ENCODE results near the gene OCIAD1. TPM values are rescaled to one million over a fixed set of nuclear protein-coding genes. Genes with fewer than 3 reads are reported as not detected.
"Not testable (repeated sequence)": the region's sequence is repeated elsewhere in the genome, so short reads cannot be mapped to it uniquely, and the experiment has no call there.

Gene OCIAD1
- total and polyA plus RNA-seq, 2 of the 13 experiments (the other 11 are each of a cell fraction or from before 2014, with no cell fraction given), result 67.3 to 74.9 TPM

- in situ Hi-C loops (cut with HindIII; ENCODE audit: extremely low pct_ligation_motif_present, low pct_unique_long_range_greater_than_20kb) (no loop called here), intact Hi-C loops (cut with micrococcal nuclease; ENCODE audit: unreplicated experiment) (no loop called here)
- BruUV-seq (replicated peaks), result no TSS peak
- no peaks in the 10 kb centered on the region for H3K4me1 ChIP-seq (ENCODE audit: insufficient read depth, low read length)
- DNase-seq (ENCODE audit: low spot score) (no peak), FAIRE-seq (no peak), ATAC-seq (no peak)
- no peak for TF ChIP-seq HNF4A (CRISPR knock-in tag; IDR thresholded peaks at IDR 0.05)
- TF ChIP-seq ZNF580 (CRISPR knock-in tag; IDR thresholded peaks at IDR 0.05; ENCODE audit: borderline replicate concordance, low read depth), result no peak
- TF ChIP-seq ZNF556 (CRISPR knock-in tag; IDR thresholded peaks at IDR 0.05; ENCODE audit: borderline replicate concordance), result no peak
- TF ChIP-seq IKZF5 (CRISPR knock-in tag; IDR thresholded peaks at IDR 0.05), result no peak
- TF ChIP-seq SRSF4 (IDR thresholded peaks at IDR 0.05; ENCODE audit: low read depth, low read length, poor library complexity, severe bottlenecking), result no peak
- no peak for TF ChIP-seq ZNF138 (CRISPR knock-in tag; IDR thresholded peaks at IDR 0.05; ENCODE audit: low read depth)
- TF ChIP-seq PCBP2 (optimal IDR thresholded peaks at IDR 0.05; ENCODE audit: low read depth, low read length, poor library complexity, severe bottlenecking), result no peak
- no peak for TF ChIP-seq ATF1 (CRISPR knock-in tag; IDR thresholded peaks at IDR 0.05)
- no peak for TF ChIP-seq SAP130 (CRISPR knock-in tag; IDR thresholded peaks at IDR 0.05; ENCODE audit: low read depth)
- no peak for TF ChIP-seq RFX3 (CRISPR knock-in tag; IDR thresholded peaks at IDR 0.05)
- TF ChIP-seq ZBTB4 (CRISPR knock-in tag; IDR thresholded peaks at IDR 0.05; ENCODE audit: borderline replicate concordance), result no peak
- no peak for TF ChIP-seq PLSCR1 (CRISPR knock-in tag; IDR thresholded peaks at IDR 0.05; ENCODE audit: borderline replicate concordance)
- ChIA-PET POLR2A (no interaction called here), CTCF (ENCODE audit: low intra/inter-chr PET ratio, low total read pairs) (no interaction called here)
- no peak overlapping the region for H2AFZ ChIP-seq (ENCODE audit: low read length)
- no peaks in the 10 kb centered on the region for H4K20me1 ChIP-seq (ENCODE audit: insufficient read depth, low read length)
- no peaks in the 10 kb centered on the region for H3K79me2 ChIP-seq (ENCODE audit: insufficient read depth, low read length)
- no peak overlapping the region for H3K9ac ChIP-seq (ENCODE audit: insufficient read depth, low read depth, low read length)
- no peak overlapping the region for H3K4me3 ChIP-seq (replicated peaks in 1 of 3; ENCODE audit: insufficient read depth in 1 of 3, low read depth in 2 of 3, low read length in 3 of 3)
- no peak overlapping the region for H3K27ac ChIP-seq (ENCODE audit: extremely low read length, insufficient read depth, low read length)
- H3K36me3 ChIP-seq (replicated peaks in 1 of 2; ENCODE audit: control insufficient read depth in 1 of 2, insufficient read depth in 2 of 2, low read length in 2 of 2), result no peaks in the 10 kb centered on the region
- no peaks in the 10 kb centered on the region for H3K27me3 ChIP-seq (ENCODE audit: control insufficient read depth in 1 of 2, insufficient read depth in 2 of 2, low read length in 2 of 2)
- 22% methylated on average over 9 of the region's 9 CpGs for WGBS (ENCODE audit: low lambda C conversion rate)
- no peak overlapping the region for H3K4me2 ChIP-seq (ENCODE audit: low read depth, low read length)
- no peaks in the 10 kb centered on the region for H3K9me3 ChIP-seq (ENCODE audit: low read length)
Observed at GRCh38 chr4:48879561-48880442, 48.9 kb downstream of the OCIAD1 start.

GRCh38 chr4:48881646-48882045 lies 50.8 kb downstream of the OCIAD1 start:
- POLR2A ChIA-PET; H3K27ac ChIP-seq (ENCODE audit: extremely low read length, insufficient read depth, low read length): not testable (repeated sequence)

More at GRCh38 chr4:48881646-48882045, 50.8 kb downstream of the OCIAD1 start:
- BruUV-seq (replicated peaks); H3K79me2 ChIP-seq (ENCODE audit: insufficient read depth, low read length); H3K4me1 ChIP-seq (ENCODE audit: insufficient read depth, low read length); H3K9me3 ChIP-seq (ENCODE audit: low read length); H3K9ac ChIP-seq (ENCODE audit: insufficient read depth, low read depth, low read length); DNase-seq (ENCODE audit: low spot score); H3K4me3 ChIP-seq (replicated peaks in 1 of 3; ENCODE audit: insufficient read depth in 1 of 3, low read depth in 2 of 3, low read length in 3 of 3); in situ Hi-C loops (cut with HindIII; ENCODE audit: extremely low pct_ligation_motif_present, low pct_unique_long_range_greater_than_20kb); H3K4me2 ChIP-seq (ENCODE audit: low read depth, low read length); H2AFZ ChIP-seq (ENCODE audit: low read length); FAIRE-seq; H4K20me1 ChIP-seq (ENCODE audit: insufficient read depth, low read length); H3K27me3 ChIP-seq (ENCODE audit: control insufficient read depth in 1 of 2, insufficient read depth in 2 of 2, low read length in 2 of 2); intact Hi-C loops (cut with micrococcal nuclease; ENCODE audit: unreplicated experiment); ATAC-seq; H3K36me3 ChIP-seq (replicated peaks in 1 of 2; ENCODE audit: control insufficient read depth in 1 of 2, insufficient read depth in 2 of 2, low read length in 2 of 2); CTCF ChIA-PET (ENCODE audit: low intra/inter-chr PET ratio, low total read pairs): not testable (repeated sequence)
- 18% methylated on average over 3 of the region's 3 CpGs for WGBS (ENCODE audit: low lambda C conversion rate)
